NCI-H526 (cell line): ENCODE measurements around the gene MAB21L1.

ENCODE experiments used
- DNase-seq, 2 experiments: peaks; one replicate each; lab custom pipeline; 2025; lab: John Stamatoyannopoulos, UW

The MAB21L1 gene

DNA sequence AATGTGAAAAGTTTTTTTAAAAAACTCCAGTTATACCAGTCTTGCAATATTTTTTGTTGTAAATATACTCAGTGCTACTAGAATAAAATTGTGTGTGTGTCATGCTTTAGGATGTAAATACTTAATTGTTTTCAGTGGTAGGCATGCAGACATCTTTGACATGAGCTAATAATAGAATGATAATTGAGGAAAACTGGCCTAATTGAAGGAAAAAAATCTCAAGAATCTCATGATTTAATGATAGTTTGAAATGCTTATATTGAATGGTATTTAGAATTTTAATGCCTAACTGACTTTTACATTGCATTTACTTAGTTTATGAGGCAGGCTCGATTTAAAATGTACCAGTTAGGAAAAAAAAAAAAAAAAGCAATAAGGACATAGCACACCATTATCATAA, 3.2 kb upstream of the MAB21L1 start:
- DNase-seq, result no peak

DNA sequence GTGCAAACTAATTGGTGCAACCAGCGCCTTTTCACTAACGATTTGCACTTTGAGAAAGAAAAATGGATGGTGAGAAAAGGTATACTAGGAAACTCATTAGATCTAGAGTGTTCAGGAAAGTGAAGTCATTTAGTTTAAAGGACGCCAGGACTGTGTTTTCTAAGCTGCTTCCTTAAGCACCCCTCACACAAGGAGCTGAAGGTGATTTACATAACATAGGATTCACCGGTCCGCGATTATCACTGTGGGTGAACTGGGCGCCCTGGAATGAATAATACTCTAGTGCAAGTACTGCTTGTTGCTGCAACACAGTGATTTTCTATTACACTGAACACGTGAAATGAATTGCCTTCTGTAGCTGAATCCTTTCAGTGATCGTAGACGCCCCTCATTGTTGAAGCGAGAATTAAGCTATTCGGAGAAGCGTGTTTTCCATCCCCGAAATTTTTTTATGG, 2.6 kb upstream of the MAB21L1 start:
- DNase-seq, result no peak

DNA sequence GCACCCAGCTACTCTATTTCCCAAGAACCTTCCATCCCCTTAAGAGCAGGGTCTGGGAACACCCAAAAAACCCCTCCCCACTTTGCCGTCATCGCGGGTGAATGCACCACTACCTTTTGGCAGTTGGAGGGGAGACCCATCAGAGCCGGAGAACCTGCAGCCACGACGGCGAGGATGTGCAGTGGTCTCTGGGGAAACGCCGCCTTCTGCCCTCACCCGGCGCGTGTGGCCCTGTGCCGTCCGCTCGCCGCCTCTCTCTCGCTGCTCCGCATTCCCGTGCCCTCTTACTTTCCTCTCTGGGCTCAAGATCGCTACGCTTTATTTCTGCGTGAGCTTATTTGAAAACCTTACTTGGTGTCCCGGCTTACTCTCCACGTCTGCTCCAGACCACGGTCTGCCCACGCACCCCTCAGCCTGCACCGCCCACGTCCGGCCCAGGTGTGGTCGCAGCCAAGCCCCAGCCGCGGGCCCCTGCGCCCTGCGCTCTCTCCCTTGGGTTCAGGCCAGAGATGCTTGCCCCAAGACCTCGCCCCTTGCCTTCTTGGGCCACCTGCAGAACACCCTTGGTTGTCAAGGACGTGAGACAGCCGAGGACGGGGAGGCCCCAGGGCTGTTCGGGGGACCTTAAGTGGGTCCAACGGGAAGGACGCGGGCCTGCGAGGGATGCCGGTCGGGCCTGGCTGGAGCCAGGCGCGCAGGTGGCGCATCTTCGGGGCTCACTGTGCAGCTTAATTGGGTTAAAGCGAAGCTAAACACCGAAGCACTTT, 2.0 kb upstream of the MAB21L1 start:
- DNase-seq, result no peak

DNA sequence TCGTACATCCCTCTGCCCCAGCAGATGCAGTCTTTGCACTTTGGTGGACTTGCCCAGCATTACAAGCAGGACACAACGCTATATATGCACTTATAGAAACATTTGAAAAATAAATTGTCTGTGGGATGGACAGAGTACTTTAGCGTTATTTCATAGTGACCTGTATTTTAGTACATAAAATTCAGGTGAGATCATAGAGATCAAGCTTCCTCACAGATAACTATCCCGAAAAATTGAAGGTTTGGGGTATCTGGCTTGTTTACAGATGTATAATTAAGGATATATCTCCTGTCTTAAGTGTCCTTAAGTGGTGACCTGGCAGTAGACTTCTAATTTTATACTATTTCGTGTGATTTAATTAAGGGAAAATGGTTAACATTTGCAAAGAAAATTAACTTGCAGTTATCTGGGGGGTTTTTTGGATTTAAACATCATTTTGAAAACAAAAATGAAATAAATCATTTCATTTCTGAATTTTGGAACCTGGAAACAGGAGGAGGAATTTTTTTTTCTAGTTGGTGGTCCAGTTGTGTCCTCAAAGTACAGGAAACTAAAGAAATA, 977 bp upstream of the MAB21L1 start:
- DNase-seq, result no peak

DNA sequence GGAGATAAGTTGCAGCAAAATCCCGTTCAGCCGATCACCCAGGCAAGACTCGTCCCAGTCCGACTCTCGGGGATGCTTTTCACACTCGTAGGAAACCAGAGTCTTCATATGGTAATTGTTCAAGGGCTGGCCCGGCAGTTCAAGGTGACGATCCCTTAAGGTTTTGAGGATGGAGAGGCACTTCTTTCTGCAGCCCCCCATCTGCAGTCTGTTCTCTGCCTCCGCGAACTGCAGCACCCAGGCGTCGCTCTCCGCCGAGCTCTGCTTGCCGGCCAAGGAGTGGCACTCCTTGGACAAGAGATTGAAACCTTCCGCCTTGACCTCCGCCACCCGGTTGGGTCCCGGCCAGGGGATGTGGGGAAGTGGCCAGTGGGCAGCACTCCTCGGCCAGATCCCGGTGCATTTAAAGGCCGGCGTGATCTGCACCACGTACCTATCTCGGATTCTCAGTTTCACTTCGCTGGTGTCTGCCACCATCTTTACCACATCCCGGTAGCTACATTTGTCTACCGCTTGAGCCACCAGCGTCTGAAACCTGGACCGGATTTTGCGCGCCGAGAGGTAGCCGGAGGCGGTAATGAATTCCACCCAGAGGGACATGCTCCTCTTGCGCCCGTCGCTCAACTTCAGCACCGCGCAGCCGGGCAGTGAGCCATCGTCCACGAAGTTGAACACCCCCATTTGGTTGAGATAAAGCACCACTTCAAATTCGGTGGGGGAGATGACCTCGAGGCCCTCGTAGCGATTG, 1.1 kb downstream of the MAB21L1 start:
- DNase-seq, result no peak

DNA sequence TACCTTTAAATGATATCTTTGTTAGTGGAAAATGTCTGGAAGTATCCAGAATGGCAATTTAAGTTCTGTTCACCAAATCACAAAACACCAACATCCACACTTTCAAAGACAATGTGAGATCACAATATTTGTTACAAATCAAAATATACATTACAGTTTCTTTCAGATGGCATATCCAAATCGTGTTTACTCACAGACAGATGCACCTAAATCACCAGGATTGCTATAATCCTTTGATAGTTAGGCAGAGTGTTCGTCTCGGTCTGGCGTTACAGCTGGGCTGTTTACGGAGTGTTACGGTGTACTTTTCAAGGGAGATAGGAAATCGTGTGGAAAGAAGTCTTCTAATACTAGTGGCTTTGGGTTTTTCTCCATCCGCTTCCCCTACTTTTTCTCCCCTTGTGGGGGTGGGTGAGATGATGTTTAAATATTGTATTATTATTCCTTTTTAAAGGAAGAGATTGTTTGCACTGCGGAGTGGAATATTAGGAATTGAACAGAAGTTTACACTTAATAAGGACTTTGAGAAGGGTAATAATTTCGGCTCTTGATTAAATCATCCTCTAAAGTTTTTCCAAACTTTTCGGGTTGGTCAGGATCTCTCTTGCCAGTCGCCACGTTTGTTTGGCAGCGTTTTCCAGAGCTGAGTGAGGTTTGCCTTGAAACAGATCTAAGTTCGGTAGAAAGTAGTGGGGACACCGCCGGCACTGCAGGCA, 1.8 kb downstream of the MAB21L1 start:
- no peak for DNase-seq

DNA sequence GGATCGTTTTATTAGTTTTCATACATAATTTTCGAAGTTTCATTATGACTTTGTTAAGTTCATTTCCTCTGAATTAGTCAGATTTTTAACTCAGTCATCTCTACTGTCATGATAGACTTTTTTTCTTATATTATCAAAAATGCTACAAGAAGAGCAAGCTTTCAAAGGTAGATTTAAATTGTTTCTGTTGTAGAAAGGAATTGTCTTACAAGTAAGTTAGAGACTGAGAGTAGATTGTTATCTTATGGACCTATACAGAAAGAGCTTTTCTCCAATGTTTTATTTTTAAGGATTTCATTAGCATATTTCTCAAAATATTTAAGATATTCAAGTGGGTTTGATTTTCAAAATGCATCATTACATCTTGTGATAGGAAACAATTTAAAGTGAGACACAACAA, 2.7 kb downstream of the MAB21L1 start:
- DNase-seq, result no peak

DNA sequence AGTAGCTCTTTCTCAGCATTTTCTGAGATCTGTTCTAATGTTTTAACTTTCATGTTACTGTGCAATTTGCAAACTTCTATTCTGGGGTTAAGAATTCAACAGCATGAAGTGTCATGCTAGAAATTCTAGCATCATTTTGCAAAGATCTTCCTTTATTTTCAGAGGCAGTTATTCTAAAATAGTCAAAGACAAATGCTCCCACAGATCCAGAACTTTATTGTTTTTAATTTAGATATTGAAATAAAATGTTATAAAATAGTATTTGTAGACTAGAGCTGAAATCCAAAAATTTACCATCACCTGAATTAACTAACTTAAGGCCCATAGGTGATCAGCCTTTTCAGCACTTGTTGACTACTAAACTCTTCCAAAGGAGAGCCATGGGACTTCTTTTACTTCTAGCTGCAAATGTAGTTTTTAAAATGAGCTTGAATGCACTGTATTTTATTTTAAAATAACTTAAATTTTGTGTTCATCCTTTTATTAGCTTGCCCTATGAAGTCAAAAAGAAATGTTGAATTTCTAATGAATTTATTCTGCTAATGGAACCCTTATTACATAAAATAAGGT, 3.2 kb downstream of the MAB21L1 start:
- DNase-seq, result no peak

DNA sequence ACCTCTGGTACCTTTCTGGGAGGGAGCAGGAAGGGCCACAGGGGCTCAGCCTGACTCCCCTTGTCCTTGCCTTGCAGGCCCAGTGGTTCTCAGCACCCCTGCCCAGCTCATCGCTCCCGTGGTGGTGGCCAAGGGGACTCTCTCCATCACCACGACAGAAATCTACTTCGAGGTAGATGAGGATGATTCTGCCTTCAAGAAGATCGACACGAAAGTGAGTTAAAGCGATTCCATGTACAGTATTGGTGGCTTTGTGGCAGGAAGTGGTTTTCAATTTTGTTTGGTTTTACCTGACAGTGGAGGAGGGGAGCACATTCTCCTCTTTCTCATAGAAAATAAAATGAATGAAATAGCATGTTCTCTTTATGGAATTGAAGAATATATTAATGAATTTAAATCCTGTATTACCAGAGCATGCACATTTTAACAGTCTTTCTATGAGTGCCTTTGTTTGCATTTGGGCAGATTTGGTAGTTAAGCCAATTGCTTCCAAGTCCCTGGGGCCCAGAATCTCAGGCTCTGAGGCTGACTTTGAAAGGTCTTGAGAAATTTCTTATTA, 4.1 kb downstream of the MAB21L1 start:
- DNase-seq, result no peak

DNA sequence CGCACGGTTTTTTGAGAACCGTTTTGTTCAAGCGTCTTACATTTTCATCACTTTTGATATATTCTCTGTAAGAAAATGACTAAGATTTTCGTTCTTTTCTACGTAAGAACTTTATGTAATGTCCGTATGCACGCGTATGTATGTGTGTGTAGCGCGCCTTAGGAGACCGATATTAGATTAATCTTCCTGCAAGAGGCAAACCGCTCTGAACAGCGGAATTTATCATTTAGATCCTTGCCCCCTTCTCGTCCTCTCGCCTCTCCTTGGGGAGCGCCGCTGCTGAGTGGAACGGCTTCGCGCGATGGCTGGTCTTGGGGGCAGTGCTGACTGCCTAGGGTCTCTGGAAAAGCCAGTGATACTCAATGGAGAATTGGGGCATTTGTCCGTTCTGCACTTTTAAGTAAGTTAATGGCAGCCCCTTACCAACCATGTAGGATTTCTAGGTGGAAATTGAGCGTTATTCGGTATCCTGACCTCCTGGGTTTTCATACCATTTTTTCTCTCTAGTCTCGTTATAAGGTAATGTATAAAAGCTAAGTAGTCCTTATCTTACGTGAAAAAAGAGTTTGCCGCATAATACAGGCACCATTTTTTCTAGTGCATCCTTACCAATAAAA, 4.7 kb downstream of the MAB21L1 start:
- no peak for DNase-seq

DNA sequence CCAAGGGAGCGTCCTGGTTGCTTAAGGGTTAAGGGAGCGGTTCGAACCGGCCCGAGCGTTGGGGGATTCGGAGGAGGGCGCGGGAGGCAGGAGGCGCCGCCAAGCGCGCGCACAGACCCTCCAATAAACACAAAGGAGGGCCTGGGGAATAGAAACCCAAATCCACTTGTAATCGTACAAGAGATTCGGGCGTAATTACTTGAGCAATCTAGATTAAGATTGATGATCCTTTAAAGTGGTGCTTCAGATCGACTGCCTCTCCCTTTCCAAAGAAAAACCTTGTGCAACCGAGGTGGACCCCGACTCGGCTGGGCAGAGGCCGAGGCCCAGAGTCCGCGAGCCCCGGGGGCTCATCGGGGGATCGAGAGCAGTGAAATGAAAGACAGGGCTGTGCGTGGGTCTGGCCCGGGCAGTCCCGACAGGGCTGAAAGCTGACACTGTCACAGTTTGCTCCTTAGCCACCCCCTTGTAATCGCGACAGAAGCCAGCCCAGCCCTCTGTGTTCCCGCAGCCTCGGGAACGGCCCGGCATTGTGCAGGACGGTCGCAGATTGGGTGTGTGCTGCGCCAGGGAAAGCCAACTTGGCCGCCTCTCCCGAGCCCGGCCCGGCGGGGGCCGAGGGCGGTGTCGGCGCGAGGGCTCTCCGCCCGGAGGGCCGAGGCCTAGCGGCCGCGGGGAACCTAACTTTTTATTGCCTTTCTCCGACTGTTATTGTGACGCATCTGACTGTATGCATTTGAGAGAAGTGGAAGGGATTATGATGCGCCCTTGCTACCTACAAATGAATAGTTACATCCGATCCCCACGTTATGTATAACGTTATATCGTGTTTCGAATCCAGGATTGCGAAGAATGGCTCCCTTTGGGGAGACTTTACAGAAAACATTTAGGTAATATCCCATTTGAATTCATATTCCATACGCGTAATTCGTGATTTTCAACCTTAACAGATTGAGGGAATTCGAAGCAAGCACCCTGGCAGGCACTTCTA, 5.5 kb downstream of the MAB21L1 start:
- DNase-seq, result no peak

DNA sequence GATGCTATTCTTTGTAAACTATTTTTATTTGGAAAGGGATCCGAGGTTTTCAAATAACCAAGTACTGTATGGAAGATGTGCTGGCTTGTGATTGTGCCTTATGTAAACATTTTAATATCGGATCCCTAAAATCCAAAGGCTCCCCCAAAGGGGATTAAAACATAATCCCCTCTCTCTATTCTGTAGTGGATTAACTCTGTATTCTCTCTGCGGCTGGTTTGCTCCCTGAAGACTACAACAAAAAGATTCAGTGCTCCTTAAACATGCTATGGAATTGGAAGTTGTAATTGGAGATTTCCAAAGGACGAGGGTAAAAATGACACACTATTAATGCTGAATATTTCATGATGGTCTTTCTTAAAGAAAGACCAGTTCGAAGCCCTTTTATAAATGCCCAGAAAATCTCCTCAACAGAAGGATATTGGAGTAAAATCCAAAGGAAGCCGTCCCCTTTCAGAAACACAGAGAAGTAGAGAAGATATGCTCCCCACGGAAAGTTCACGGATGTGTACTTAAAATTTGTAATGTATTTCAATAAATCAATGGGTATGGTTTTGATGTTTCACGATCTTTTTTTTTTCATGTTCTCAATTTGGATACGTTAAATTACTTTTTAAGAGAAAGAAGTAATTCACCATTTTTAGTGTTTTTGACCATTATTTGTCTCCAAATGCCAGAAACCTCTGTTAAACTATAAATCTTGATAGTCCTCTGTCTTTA, 6.5 kb downstream of the MAB21L1 start:
- no peak for DNase-seq

DNA sequence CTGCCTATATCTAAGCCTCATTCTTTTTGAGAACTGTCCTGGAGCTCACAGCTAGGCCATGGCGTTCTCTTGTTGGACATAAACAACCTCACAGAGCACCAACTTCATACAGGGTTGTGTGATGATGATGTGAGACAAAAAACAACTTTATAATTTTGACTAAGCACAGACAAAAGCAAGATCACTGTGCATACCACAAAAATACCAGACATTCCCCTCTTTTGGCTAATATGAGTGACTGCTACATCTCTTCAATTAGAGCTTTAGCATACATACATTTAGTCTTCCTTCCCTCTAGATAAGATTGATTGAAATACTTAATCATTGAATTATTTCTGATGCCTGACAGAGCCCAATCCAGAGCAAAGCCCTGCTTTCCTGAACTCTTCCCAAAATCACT, 8.3 kb downstream of the MAB21L1 start:
- no peak for DNase-seq

DNA sequence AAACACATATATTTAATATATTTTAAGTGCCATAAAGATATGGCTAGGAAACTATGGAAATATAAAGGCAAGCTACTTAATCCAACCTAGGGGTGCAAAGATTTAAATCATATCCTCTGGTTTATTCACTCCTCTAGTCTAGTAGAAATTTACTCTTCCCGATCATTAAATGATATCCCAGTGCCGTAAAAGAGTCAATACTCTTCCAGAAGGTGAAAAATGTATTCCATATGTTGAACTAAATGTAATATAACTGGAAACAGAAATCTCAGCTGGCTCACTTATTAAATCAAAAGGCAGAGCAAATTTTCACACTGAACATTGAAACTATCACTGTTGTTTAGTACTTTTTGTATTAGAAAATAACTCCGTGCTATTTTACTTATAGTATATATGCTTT, 11.1 kb downstream of the MAB21L1 start:
- no peak for DNase-seq

DNA sequence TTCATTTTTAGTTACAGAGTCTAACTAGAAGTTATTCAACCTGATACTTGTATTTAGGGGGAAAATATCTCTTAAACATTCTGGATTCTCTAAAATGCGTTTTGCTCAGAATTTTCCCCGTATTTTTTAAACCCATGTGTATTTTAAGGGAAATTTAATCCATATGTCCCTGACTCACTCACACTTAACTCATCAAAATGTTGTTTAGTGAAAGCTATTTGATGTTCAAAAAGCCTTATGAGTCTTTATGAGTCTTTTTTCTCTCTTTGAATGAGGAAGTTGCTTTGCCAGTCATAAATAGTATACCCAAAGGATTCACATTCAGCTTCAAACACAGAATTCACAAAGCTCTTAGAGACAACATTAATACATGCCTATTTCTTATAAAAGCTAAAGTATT, 16.4 kb downstream of the MAB21L1 start:
- no peak for DNase-seq

DNA sequence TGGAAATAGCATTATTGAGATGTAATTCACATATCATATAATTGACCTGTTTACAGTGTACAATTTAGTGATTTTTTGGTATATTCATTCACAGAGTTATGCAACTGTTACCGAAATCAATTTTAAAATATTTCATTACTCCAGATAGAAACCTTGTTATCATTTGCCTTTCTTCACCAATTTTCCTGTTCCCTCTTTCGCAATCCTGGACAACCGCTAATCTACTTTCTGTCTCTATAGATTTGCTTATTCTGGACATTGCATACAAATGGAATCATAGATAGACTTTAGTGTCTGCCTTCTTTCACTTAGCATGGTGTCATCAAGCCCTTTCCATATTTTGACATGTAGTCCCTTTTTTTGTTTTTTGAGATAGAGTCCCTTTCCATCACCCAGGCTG, 19.2 kb downstream of the MAB21L1 start:
- DNase-seq, result no peak

DNA sequence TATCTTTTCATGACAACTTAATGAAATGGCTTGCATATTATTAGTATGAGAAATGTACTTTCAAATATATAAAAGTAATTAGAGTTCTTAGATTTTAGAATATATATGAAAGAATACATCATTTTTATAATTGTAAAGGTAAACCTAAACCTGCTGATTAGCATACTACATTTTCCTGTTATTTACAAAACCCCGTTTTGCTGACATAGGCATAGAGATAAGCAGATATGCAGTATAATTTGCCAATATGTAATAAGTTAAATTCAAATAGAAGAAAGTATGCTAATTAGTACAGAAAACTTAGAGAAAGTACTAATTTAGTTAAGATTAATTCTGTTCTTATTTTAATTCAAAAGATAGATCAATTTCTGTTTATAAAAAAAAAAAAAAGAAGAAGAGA, 21.5 kb downstream of the MAB21L1 start:
- no peak for DNase-seq

DNA sequence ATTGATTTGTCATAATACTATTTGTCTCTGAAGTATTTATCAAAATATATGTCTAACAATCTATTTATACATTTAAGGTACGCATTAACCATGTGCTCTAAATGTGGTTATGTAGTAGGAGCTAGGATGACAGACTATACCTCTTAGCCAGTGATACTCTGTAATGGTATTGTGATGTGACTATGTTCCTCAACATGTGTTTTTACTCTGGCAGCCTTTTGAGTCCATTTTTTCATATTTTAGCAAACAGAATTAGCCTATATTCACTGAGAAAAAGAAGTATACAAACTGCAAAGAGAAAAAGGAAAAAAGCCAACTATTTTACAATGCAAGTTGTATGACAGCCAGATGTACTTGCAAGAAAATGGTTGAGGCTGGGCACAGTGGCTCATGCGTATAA, 26.7 kb downstream of the MAB21L1 start:
- DNase-seq, result no peak

DNA sequence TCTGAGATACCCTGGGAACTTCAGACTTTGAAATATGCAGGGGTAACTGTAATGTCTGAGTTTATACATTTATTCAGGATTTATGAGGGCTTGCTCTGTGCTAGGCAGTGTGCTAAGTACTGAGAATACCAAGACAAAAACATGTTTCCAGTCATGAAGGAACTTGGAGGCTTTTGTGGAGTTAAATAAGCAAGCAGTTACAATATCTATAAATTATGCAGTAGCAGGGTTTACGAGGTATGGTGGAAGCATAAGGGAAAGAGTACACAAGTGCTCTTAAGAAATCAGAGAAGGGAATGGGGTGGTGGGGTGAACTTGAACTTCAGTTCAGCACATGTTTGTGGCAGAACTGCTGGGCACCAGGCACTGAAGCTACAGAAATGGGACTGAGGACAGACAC, 28.0 kb downstream of the MAB21L1 start:
- DNase-seq, result no peak
